T follicular helper cell (primary cell): ENCODE data around the gene LIPA.
"Not testable (repeated sequence)": the region's sequence is repeated elsewhere in the genome, so short reads cannot be mapped to it uniquely, and the experiment has no call there.

ENCODE experiments used
- DNase-seq: peaks from one replicate; pipeline ENCODE4 v3.0.0-alpha.2; 2020; ENCODE audit warnings: low read depth

Gene LIPA

GRCh38 chr10:89207801-89208551, 43.6 kb downstream of the LIPA start:
- no peak for DNase-seq

GRCh38 chr10:89207181-89207800, 44.3 kb downstream of the LIPA start, which contains the start of gene CH25H:
TSS of gene CH25H (minus strand) at chr10:89207317. CDS start at chr10:89207292, 25 bp downstream.
- DNase-seq = peak; percentile 21

DNA sequence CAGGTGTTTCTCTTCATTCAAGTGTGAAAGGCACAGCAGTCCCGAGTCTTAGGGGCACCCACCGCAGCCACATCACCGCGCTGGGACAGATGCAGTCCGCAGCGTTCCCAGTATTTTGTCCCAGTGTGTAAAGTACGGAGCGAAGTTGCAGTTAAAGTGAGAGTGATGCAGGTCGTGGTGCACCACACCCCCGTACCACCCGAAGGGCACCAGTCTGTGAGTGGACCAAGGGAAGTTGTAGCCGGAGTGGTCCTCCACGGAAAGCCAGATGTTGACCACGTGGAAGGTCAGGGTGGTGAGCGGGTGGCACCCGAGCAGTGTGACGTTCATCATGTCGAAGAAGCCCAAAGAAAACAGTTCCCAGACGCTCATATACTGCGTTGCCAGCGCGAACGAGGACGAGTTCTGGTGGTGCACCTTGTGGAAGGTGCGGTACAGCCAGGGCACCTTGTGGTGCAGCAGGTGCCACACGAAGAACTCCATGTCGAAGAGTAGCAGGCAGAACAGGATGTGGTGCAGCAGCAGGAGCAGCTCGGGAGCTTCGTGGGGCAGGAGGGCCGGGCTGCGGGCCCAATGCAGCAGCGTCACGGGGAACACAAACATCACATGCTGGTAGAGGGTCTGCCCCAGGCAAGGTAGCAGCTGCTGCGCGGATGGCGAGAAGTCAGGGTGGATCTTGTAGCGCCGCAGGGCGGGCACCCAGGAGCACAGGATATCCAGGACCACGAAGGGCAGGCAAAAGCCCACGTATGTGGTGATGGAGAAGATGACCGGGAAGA, 45.0 kb downstream of the LIPA start:
- DNase-seq = peak; percentile 39

GRCh38 chr10:89204621-89205185, 46.9 kb downstream of the LIPA start:
- no peak for DNase-seq

- no peak for DNase-seq
These were observed 48.3 kb downstream of the LIPA start for GRCh38 chr10:89203237-89203636.

DNA sequence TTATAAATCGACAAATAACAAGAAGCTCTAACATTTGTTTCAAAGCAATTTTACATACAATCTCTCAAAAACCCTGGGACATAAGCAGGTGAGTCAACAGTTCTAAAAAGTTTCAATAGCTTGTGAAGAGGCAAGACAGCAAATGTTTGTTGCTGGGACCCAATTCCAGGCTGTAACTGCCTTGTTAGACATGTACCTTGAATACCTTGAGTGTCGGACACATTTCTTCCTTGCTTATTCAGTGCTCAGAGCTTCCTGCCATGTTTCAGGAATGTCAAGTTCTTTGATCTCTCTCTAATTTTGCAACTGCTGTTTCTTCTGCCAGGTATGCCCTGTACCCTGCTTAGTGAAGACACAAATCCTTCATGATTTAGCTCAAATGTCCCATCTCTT, 49.5 kb downstream of the LIPA start:
- no peak for DNase-seq

GRCh38 chr10:89201345-89202032, 50.1 kb downstream of the LIPA start:
- no peak for DNase-seq

- DNase-seq = no peak
These were observed 54.1 kb downstream of the LIPA start for GRCh38 chr10:89197473-89197872.

DNA sequence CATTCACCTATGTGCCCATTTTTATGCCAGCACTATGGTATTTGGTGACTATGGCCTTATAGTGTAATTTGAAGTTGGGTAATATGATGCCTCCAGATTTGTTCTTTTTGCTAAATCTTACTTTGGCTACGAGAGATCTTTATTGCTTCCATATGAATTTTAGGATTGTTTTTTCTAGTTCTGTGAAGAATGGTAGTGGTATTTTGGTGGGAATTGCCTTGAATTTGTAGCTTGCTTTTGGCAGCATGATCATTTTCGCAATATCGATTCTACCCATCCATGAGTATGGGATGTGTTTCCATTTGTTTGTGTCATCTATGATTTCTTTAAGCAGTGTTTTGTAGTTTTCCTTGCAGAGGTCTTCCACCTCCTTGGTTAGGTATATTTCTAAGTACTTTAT, 60.3 kb downstream of the LIPA start:
- not testable (repeated sequence) for DNase-seq

DNA sequence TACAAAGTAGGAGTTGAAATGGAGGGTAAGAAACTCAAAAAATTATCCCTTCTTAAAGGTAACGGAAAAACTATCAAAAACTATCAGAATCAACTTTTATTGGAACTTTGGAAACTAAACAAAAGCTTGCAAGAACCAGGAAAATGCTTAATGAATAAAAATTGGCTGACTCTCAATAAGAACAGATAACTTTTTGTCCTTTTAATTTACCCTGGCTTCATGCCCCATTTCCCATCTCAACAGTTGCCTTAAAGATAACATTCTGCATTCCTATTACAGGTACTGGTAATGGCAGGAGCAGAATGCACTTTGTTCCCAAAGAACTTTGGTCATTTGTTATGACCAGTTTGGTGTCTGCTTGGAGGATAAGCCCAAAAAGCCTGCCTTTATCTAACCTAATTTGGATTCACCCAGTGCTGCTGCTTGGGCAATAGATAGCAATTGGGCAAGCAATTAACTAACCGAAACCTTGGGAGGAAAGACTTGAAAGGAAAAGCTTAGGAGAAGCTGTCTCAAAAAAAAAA, 62.3 kb downstream of the LIPA start:
- DNase-seq = no peak

DNA sequence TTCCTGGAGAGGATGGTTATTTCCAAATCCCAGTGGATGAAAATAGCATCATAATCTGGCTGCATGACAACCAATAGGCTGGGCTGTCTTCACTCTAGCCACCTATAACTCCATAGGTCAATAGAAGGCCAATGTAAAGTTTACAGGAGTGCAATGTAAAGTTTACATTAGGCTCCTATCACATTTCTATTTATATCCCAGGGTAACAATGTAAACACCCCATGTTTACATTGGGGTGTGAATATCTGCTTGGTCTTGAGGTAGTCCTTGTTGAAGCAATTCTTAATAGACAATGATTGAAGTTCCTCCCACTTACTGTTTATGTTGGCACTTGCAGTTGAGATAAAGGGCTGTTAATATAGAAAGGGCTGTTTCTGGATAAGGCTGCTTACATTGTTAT, 65.9 kb downstream of the LIPA start:
- no peak for DNase-seq

DNA sequence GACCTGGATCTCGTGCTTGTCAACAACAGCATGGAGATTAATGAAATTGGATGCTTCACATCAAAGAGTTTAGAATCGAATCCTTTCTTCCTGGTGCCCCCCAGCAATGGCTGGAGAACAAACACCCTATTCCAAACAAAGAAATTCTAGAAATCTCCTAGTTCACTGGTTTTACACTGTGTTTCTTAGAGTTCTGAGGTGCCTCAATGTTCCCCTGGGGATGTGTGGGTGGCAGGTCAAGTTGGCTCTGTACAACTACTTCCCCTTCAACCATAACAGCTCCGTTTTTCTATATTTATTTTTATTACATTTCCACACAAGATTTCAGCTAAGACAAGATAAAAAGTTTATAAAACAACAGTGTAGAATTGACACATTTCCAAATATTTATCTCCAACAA, 66.9 kb downstream of the LIPA start:
- DNase-seq = no peak

DNA sequence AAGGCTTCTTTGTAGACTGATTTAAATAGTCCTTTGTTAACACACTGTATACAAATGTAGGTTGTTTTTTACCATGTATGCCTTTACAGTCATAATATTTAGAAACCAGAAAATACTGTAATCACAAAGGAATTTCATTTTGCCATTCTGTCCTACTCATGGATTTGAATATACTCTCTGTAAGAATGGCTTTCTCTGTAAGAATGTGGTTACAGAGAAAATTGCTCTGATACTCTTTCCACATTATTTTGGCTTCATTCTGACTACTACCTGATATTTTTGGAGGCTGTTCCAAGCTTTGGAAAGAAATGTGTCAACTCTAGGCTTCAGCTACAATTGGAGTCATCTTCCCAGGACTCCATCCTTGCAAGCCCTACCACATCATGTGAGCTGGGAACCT, 68.0 kb downstream of the LIPA start:
- DNase-seq = no peak

DNA sequence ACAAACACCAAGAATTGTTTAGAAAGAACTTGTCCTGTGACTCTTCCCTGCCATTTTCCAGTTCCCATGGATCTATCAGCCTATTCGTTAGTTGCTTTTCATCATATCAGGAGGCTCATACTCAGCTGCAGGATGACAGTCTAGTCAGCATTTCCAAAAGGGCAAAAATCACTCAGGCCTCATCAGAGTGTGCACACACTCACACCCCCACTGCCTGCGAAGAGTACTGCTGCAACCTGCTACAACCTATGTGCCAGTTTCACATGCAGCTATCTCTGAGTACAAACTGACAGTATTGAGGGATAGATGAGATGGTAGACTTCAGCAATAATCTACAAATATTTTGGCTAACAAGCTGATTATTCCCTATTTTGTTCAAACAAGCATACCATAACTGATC, 68.7 kb downstream of the LIPA start:
- DNase-seq = no peak

GRCh38 chr10:89175816-89176215, 75.8 kb downstream of the LIPA start:
- no peak for DNase-seq

- no peak for DNase-seq
These were observed 78.5 kb downstream of the LIPA start for GRCh38 chr10:89173075-89173474.

GRCh38 chr10:89171996-89172395, 79.6 kb downstream of the LIPA start:
- no peak for DNase-seq

GRCh38 chr10:89171263-89171872, 80.2 kb downstream of the LIPA start:
- no peak for DNase-seq

- not testable (repeated sequence) for DNase-seq
These were observed 83.1 kb downstream of the LIPA start for GRCh38 chr10:89168354-89168900.

DNA sequence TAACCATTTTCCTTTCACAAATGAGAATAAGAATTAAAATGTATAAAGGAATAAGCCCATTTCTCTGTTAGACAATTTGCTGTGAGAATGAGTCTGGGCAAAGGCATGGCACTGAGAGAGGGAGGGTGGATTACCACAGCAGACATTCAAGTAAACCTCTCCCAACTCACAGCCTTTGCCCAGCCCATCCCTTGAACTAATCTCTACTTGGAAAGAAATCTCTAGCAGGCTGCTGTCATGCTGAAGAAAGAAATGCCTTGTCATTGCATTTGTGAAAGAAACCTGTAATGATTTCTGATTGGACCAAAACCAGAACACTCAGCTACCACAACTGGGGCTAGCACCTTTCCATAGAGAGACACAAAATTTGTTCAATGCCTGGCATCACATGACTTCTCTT, 83.7 kb downstream of the LIPA start:
- no peak for DNase-seq

- DNase-seq = no peak
These were observed 85.7 kb downstream of the LIPA start for GRCh38 chr10:89165923-89166322.
